Measurements from ENCODE around the gene SDHAF3.
"Not testable (repeated sequence)": the region's sequence is repeated elsewhere in the genome, so short reads cannot be mapped to it uniquely, and the experiment has no call there.

The SDHAF3 gene

GRCh38 chr7:97174303-97174702 is 56.8 kb downstream of the SDHAF3 start:
- TF ChIP-seq CTCF (IDR thresholded peaks at IDR 0.05; ENCODE audit: borderline replicate concordance, control extremely low read depth, extremely low read depth, insufficient read depth, missing control alignments), result no peak

GRCh38 chr7:97179454-97180104 is 62.1 kb downstream of the SDHAF3 start:
- peak; percentile 62 for TF ChIP-seq CTCF (IDR thresholded peaks at IDR 0.05; ENCODE audit: borderline replicate concordance, control extremely low read depth, extremely low read depth, insufficient read depth, missing control alignments)
- in situ Hi-C loops (cut with MboI; ENCODE audit: low sequenced_read_pairs, unreplicated experiment), result no loop called here
- DNase-seq (ENCODE audit: low spot score), result peak; percentile 63

More at GRCh38 chr7:97174303-97174702, 56.8 kb downstream of the SDHAF3 start:
- DNase-seq (ENCODE audit: low spot score), result no peak
- in situ Hi-C loops (cut with MboI; ENCODE audit: low sequenced_read_pairs, unreplicated experiment), result no loop called here

GRCh38 chr7:97187067-97187466 is 69.6 kb downstream of the SDHAF3 start:
- no peak for TF ChIP-seq CTCF (IDR thresholded peaks at IDR 0.05; ENCODE audit: borderline replicate concordance, control extremely low read depth, extremely low read depth, insufficient read depth, missing control alignments)
- in situ Hi-C loops (cut with MboI; ENCODE audit: low sequenced_read_pairs, unreplicated experiment), result no loop called here
- no peak for DNase-seq (ENCODE audit: low spot score)

GRCh38 chr7:97196174-97196573 is 78.7 kb downstream of the SDHAF3 start:
- DNase-seq (ENCODE audit: low spot score); in situ Hi-C loops (cut with MboI; ENCODE audit: low sequenced_read_pairs, unreplicated experiment): not testable (repeated sequence)

- DNase-seq (ENCODE audit: low spot score), result no peak
- no peak for TF ChIP-seq CTCF (IDR thresholded peaks at IDR 0.05; ENCODE audit: borderline replicate concordance, control extremely low read depth, extremely low read depth, insufficient read depth, missing control alignments)
- in situ Hi-C loops (cut with MboI; ENCODE audit: low sequenced_read_pairs, unreplicated experiment), result no loop called here
Observed at GRCh38 chr7:97198596-97198995, 81.1 kb downstream of the SDHAF3 start.

- in situ Hi-C loops (cut with MboI; ENCODE audit: low sequenced_read_pairs, unreplicated experiment), result no loop called here
- TF ChIP-seq CTCF (IDR thresholded peaks at IDR 0.05; ENCODE audit: borderline replicate concordance, control extremely low read depth, extremely low read depth, insufficient read depth, missing control alignments), result no peak
- no peak for DNase-seq (ENCODE audit: low spot score)
Observed at GRCh38 chr7:97200018-97200417, 82.5 kb downstream of the SDHAF3 start.

GRCh38 chr7:97203957-97204356 is 86.5 kb downstream of the SDHAF3 start:
- no peak for TF ChIP-seq CTCF (IDR thresholded peaks at IDR 0.05; ENCODE audit: borderline replicate concordance, control extremely low read depth, extremely low read depth, insufficient read depth, missing control alignments)
- DNase-seq (ENCODE audit: low spot score), result no peak
- in situ Hi-C loops (cut with MboI; ENCODE audit: low sequenced_read_pairs, unreplicated experiment), result no loop called here

Data from GM13976 (cell line).